Retina (tissue), 1 donor: ENCODE results near the gene IGFBP3.

Experiments used
- DNase-seq: peaks from one replicate; pipeline ENCODE4 v3.0.0-alpha.2; 2016

The IGFBP3 gene

GRCh38 chr7:45867471-45867870 is 53.6 kb downstream of the IGFBP3 start:
- no peak for DNase-seq

- DNase-seq: no peak
Measured at GRCh38 chr7:45865594-45866410, 55.3 kb downstream of the IGFBP3 start.

GRCh38 chr7:45863715-45864114 is 57.4 kb downstream of the IGFBP3 start:
- DNase-seq: no peak
